Spleen (tissue), 11 donors: ENCODE results near the gene CELSR3. TPM values are rescaled to one million over a fixed set of nuclear protein-coding genes. Genes with fewer than 3 reads are reported as not detected.

Experiments used
- DNase-seq: peaks from one replicate; pipeline ENCODE4 v3.0.0-alpha.2; 2020
- H3K27ac ChIP-seq, 8 donors: fragments of 200-600 bp; sonication (generic) in 7 of 8; 1 replicate in 4 of 8; 2 replicates in 4 of 8; pipeline versions ENCODE4 v1.5.0 to v1.8.0; 2016 to 2021; ENCODE audit warnings: inconsistent platforms in 4 of 8, mild to moderate bottlenecking in 4 of 8, moderate library complexity in 1 of 8
- H3K27me3 ChIP-seq, 7 donors: fragments of 200-600 bp; sonication (generic) in 6 of 7; replicated peaks in 1 of 7; 1 replicate in 4 of 7; 2 replicates in 3 of 7; pipeline versions ENCODE4 v1.5.0 to v1.8.0; 2016 to 2021; ENCODE audit warnings: inconsistent platforms in 3 of 7, mild to moderate bottlenecking in 1 of 7
- H3K36me3 ChIP-seq, 6 donors: fragments of 200-600 bp; sonication (generic) in 5 of 6; 1 replicate in 4 of 6; 2 replicates in 2 of 6; pipeline versions ENCODE4 v1.5.0 to v1.8.0; 2016 to 2021; ENCODE audit warnings: inconsistent platforms in 2 of 6
- H3K4me1 ChIP-seq, 6 donors: fragments of 200-600 bp; sonication (generic) in 5 of 6; 1 replicate in 3 of 6; 2 replicates in 3 of 6; pipeline versions ENCODE4 v1.5.0 to v1.8.0; 2016 to 2021; ENCODE audit warnings: inconsistent platforms in 3 of 6
- H3K4me3 ChIP-seq, 8 donors: fragments of 200-600 bp; sonication (generic) in 7 of 8; 1 replicate in 4 of 8; 2 replicates in 4 of 8; pipeline versions ENCODE4 v1.5.0 to v1.8.0; 2016 to 2021; ENCODE audit warnings: inconsistent platforms in 4 of 8, mild to moderate bottlenecking in 4 of 8, moderate library complexity in 2 of 8
- H3K9me3 ChIP-seq, 8 donors: fragments of 200-600 bp; sonication (generic) in 7 of 8; 1 replicate in 4 of 8; 2 replicates in 4 of 8; pipeline versions ENCODE4 v1.5.0 to v1.8.0; 2016 to 2021; ENCODE audit warnings: inconsistent platforms in 4 of 8
- POLR2A ChIP-seq, 3 donors: fragments of 450-650 bp; IDR thresholded peaks; one replicate each; pipeline ENCODE4 v1.5.1; 2017; ENCODE audit warnings: antibody characterized with exemption in 3 of 3, mild to moderate bottlenecking in 1 of 3
- POLR2AphosphoS5 ChIP-seq, 3 donors: sonication (generic); formaldehyde crosslinking; IDR thresholded peaks; one replicate each; pipeline ENCODE4 v1.5.1; 2017; ENCODE audit warnings: antibody characterized with exemption in 3 of 3
- WGBS, 5 donors: extraction: QIAGEN DNeasy Blood & Tissue Kit in 3 of 5; methylation state at CpG; one replicate each; pipeline versions ENCODE4 v1.1.5 to v1.1.7; 2013 to 2018; 5-methylcytosine and 5-hydroxymethylcytosine counted together
- intact Hi-C: fragments of 100-400 bp; cut with DNase I; formaldehyde crosslinking; loops from one replicate; pipeline ENCODE4 v1.15.0; 2023; ENCODE audit warnings: low total_unique reads
- polyA plus RNA-seq, 3 donors: library from polyadenylated mRNA; stranded (reverse); fragments of 200-250 nt; gene quantifications; one replicate each; pipeline ENCODE4 v1.2.1, GENCODE V29; 2013
- total RNA-seq, 7 donors: library from RNA; depleted of rRNA in 3 of 7; stranded (reverse); fragments of >200 nt in 3 of 7; fragmentation: NEBNext Ultra II Directional in 4 of 7; extraction: Animal tissue kit (Norgen Biotek cat#: 25700) in 4 of 7; gene quantifications; one replicate each; pipeline versions ENCODE4 v1.1.0 to v1.2.1, GENCODE V29; 2016 to 2021
- TF ChIP-seq, protein P1 (sequence below), 11 experiments: fragments of 200-600 bp in 7 of 11; fragments of 450-650 bp in 4 of 11; sonication (generic) in 4 of 11; IDR thresholded peaks in 8 of 11; conservative IDR thresholded peaks in 3 of 11; 1 replicate in 7 of 11; 2 replicates in 4 of 11; pipeline versions ENCODE4 v1.4.0 to v1.8.0; 2016 to 2021; ENCODE audit warnings: antibody characterized with exemption in 11 of 11, inconsistent platforms in 4 of 11, mild to moderate bottlenecking in 1 of 11
- donor health status: healthy with polysubstance abuse.
- donor health status: DM: no; HTN: no; CAD: no; lungs with moderate emphysema.
- donor health status: DM: no; HTN: no; CAD: no.
- donor health status: Bipolar disorder and iron deficiency.
- donor health status: healthy.
- donor health status: DM: no; HTN: no; CAD: no.
- donor health status: DM: yes; HTN: yes; CAD: no.

The CELSR3 gene
- total and polyA plus RNA-seq, 10 donors = 0.56 to 2.7 (median 1.9) TPM

GRCh38 chr3:48687220-48687678 lies 24.6 kb upstream of the CELSR3 start:
- H3K36me3 ChIP-seq = peaks cover 4 to 58% (median 52%) of the 10 kb centered on the region in 6 donors
- no peaks in the 10 kb centered on the region for H3K27me3 ChIP-seq
- DNase-seq = no peak
- no peak overlapping the region for H3K4me3 ChIP-seq
- TF ChIP-seq POLR2AphosphoS5 (IDR thresholded peaks at IDR 0.05) = no peak
- peaks cover 18 to 39% (median 32%) of the 10 kb centered on the region in 6 donors for H3K4me1 ChIP-seq
- H3K9me3 ChIP-seq = no peaks in the 10 kb centered on the region
- H3K27ac ChIP-seq = peak overlapping the region in 1 of 8 donors; percentile 27
- 58 to 83% (median 75%) methylated on average over 3 of the region's 3 CpGs for WGBS, 5 donors
- intact Hi-C loops = no loop called here

GRCh38 chr3:48686538-48687219 lies 24.0 kb upstream of the CELSR3 start:
- H3K27me3 ChIP-seq = no peaks in the 10 kb centered on the region
- TF ChIP-seq POLR2AphosphoS5 (IDR thresholded peaks at IDR 0.05) = no peak
- TF ChIP-seq POLR2A (IDR thresholded peaks at IDR 0.05) = no peak
- TF ChIP-seq, protein P1, sequence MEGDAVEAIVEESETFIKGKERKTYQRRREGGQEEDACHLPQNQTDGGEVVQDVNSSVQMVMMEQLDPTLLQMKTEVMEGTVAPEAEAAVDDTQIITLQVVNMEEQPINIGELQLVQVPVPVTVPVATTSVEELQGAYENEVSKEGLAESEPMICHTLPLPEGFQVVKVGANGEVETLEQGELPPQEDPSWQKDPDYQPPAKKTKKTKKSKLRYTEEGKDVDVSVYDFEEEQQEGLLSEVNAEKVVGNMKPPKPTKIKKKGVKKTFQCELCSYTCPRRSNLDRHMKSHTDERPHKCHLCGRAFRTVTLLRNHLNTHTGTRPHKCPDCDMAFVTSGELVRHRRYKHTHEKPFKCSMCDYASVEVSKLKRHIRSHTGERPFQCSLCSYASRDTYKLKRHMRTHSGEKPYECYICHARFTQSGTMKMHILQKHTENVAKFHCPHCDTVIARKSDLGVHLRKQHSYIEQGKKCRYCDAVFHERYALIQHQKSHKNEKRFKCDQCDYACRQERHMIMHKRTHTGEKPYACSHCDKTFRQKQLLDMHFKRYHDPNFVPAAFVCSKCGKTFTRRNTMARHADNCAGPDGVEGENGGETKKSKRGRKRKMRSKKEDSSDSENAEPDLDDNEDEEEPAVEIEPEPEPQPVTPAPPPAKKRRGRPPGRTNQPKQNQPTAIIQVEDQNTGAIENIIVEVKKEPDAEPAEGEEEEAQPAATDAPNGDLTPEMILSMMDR (IDR thresholded peaks at IDR 0.05 in 8 of 11, conservative IDR thresholded peaks at IDR 0.05 in 3 of 11) = no peak
- 56 to 77% (median 63%) methylated on average over 10 of the region's 10 CpGs for WGBS, 5 donors
- H3K9me3 ChIP-seq = no peaks in the 10 kb centered on the region
- peaks cover 18 to 39% (median 32%) of the 10 kb centered on the region in 6 donors for H3K4me1 ChIP-seq
- H3K36me3 ChIP-seq = peaks cover 4 to 58% (median 52%) of the 10 kb centered on the region in 6 donors
- intact Hi-C loops = no loop called here
- peak overlapping the region in 4 of 8 donors; percentile 73 to 94 (median 80) for H3K4me3 ChIP-seq
- peak overlapping the region in 5 of 8 donors; percentile 89 to 95 (median 90) for H3K27ac ChIP-seq
- no peak for DNase-seq

- intact Hi-C loops = no loop called here
- Histone ChIP-seq H3K36me3 (peaks cover 4 to 58% (median 52%) of the 10 kb centered on the region in 6 donors), H3K4me1 (peaks cover 18 to 39% (median 32%) of the 10 kb centered on the region in 6 donors), H3K9me3 (no peaks in the 10 kb centered on the region), H3K27ac (peak within 1 kb of the TSS; percentile 80 to 95 (median 90)), H3K4me3 (peak within 1 kb of the TSS; percentile 73 to 94 (median 79)), H3K27me3 (no peaks in the 10 kb centered on the region)
- 1 to 2% (median 1%) methylated on average over 20 to 97 of the region's 97 CpGs for WGBS, 5 donors
- DNase-seq = peak; percentile 98
- TF ChIP-seq POLR2AphosphoS5 (IDR thresholded peaks at IDR 0.05) (peak; percentile 94 to 96 (median 95)), POLR2A (IDR thresholded peaks at IDR 0.05) (peak in 1 of 3 donors; percentile 86)
- TF ChIP-seq, protein P1 (IDR thresholded peaks at IDR 0.05 in 8 of 11, conservative IDR thresholded peaks at IDR 0.05 in 3 of 11) = peak; percentile 49 to 98 (median 92)
These were observed 23.2 kb upstream of the CELSR3 start, which contains the start of gene NCKIPSD for GRCh38 chr3:48685603-48686511. NCKIPSD (minus strand) TSS chr3:48685915; CDS start chr3:48685807, 108 bp downstream.

- Histone ChIP-seq H3K27me3 (no peaks in the 10 kb centered on the region), H3K27ac (peak overlapping the region; percentile 80 to 95 (median 90)), H3K36me3 (peaks cover 4 to 58% (median 47%) of the 10 kb centered on the region in 6 donors), H3K9me3 (no peaks in the 10 kb centered on the region), H3K4me3 (peak overlapping the region; percentile 73 to 94 (median 79)), H3K4me1 (peaks cover 18 to 41% (median 32%) of the 10 kb centered on the region in 6 donors)
- intact Hi-C loops = no loop called here
- TF ChIP-seq POLR2AphosphoS5 (IDR thresholded peaks at IDR 0.05) (no peak), POLR2A (IDR thresholded peaks at IDR 0.05) (no peak)
- TF ChIP-seq, protein P1 (IDR thresholded peaks at IDR 0.05 in 8 of 11, conservative IDR thresholded peaks at IDR 0.05 in 3 of 11) = peak in 1 of 11 experiments; percentile 23
- 9 to 26% (median 13%) methylated on average over 8 to 13 of the region's 13 CpGs for WGBS, 5 donors
- no peak for DNase-seq
These were observed 22.6 kb upstream of the CELSR3 start for GRCh38 chr3:48685293-48685602.
